ENCODE measurements around the gene LYSMD4.

- TF ChIP-seq CTCF (IDR thresholded peaks at IDR 0.05) (no peak), POLR2A (IDR thresholded peaks at IDR 0.05) (no peak)
These were observed 5.9 kb downstream of the LYSMD4 start for GRCh38 chr15:99727330-99727729.
